ENCODE data around the gene ELOVL6. TPM values are rescaled to one million over a fixed set of nuclear protein-coding genes. Genes with fewer than 3 reads are reported as not detected.

ELOVL6 gene
- total and polyA plus RNA-seq, 3 donors from 2014 or later = 1.3 to 3.5 (median 1.5) TPM

DNA sequence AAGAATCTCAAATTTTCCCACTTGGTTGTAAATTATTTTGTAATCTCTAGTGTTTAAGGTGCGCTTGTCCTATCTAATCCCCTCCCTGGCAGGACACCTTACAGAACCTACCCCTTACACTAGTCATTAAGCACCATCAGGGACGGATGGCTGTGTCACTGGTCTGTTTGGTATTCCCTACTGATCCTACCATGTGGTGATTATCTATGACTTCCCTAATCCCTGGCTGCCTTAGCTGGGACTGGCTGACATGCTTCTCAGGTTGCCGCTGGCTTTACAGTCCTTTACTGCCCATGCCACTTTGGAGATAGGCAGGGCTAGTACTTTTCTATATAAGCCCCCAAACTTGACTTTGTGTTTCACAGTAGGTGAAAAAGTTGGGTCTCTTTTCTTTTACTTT lies 58.6 kb downstream of the ELOVL6 start:
- Histone ChIP-seq H3K36me3 (ENCODE audit: low read depth, missing control alignments) (no peaks in the 10 kb centered on the region), H3K9me3 (no peaks in the 10 kb centered on the region), H3K27me3 (no peaks in the 10 kb centered on the region), H3K4me1 (no peaks in the 10 kb centered on the region), H3K27ac (no peak overlapping the region), H3K4me3 (no peak overlapping the region)
- WGBS, 2 donors = 88 to 98% methylated on average over 3 of the region's 3 CpGs
- intact Hi-C loops (cut with DNase I; ENCODE audit: low total_unique reads) = no loop called here
- no peak for DNase-seq
- no peak for TF ChIP-seq CTCF (IDR thresholded peaks at IDR 0.05)
- no peak for TF ChIP-seq POLR2A (IDR thresholded peaks at IDR 0.05)

GRCh38 chr4:110139111-110139510 lies 59.3 kb downstream of the ELOVL6 start:
- no peaks in the 10 kb centered on the region for H3K4me1 ChIP-seq
- no peak overlapping the region for H3K4me3 ChIP-seq
- intact Hi-C loops (cut with DNase I; ENCODE audit: low total_unique reads) = no loop called here
- H3K36me3 ChIP-seq (ENCODE audit: low read depth, missing control alignments) = no peaks in the 10 kb centered on the region
- TF ChIP-seq POLR2A (IDR thresholded peaks at IDR 0.05) (no peak), CTCF (IDR thresholded peaks at IDR 0.05) (no peak)
- no peak overlapping the region for H3K27ac ChIP-seq
- no peak for DNase-seq
- no peaks in the 10 kb centered on the region for H3K9me3 ChIP-seq
- WGBS, 2 donors = 29 to 33% methylated on average over 3 of the region's 3 CpGs
- no peaks in the 10 kb centered on the region for H3K27me3 ChIP-seq

DNA sequence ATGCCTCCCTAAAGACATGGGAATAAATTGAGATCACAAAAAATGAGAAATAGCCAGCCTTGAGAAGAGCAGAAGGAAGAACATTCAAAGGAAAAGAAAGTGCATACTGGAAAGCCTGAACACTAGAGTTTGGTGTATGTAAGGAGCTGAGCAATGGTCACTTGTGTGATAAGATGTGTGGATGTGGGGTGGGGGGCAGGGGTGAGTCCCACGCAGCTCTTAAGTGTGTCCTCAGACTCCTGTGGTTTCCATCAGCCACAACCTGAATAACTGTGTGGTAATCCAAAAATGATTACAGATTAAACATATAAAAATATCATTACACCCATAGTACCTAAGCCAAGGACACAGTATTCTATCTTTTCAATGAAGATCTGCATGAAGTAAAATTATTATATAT lies 59.9 kb downstream of the ELOVL6 start:
- Histone ChIP-seq H3K4me3 (no peak overlapping the region), H3K36me3 (ENCODE audit: low read depth, missing control alignments) (no peaks in the 10 kb centered on the region), H3K9me3 (no peaks in the 10 kb centered on the region), H3K4me1 (no peaks in the 10 kb centered on the region), H3K27ac (no peak overlapping the region), H3K27me3 (no peaks in the 10 kb centered on the region)
- TF ChIP-seq CTCF (IDR thresholded peaks at IDR 0.05) = no peak
- TF ChIP-seq POLR2A (IDR thresholded peaks at IDR 0.05) = no peak
- DNase-seq = no peak
- WGBS, 2 donors = 68 to 76% methylated on average over 1 of the region's 1 CpG
- intact Hi-C loops (cut with DNase I; ENCODE audit: low total_unique reads) = no loop called here

- DNase-seq = no peak
- H3K4me1 ChIP-seq = no peaks in the 10 kb centered on the region
- H3K9me3 ChIP-seq = no peaks in the 10 kb centered on the region
- no peak overlapping the region for H3K27ac ChIP-seq
- intact Hi-C loops (cut with DNase I; ENCODE audit: low total_unique reads) = no loop called here
- TF ChIP-seq POLR2A (IDR thresholded peaks at IDR 0.05) = no peak
- no peak for TF ChIP-seq CTCF (IDR thresholded peaks at IDR 0.05)
- 60 to 75% methylated on average over 1 of the region's 1 CpG for WGBS, 2 donors
- no peak overlapping the region for H3K4me3 ChIP-seq
- H3K36me3 ChIP-seq (ENCODE audit: low read depth, missing control alignments) = no peaks in the 10 kb centered on the region
- no peaks in the 10 kb centered on the region for H3K27me3 ChIP-seq
Observed at GRCh38 chr4:110137829-110138228, 60.6 kb downstream of the ELOVL6 start.

GRCh38 chr4:110135523-110135922 lies 62.9 kb downstream of the ELOVL6 start:
- DNase-seq = no peak

More at GRCh38 chr4:110135523-110135922, 62.9 kb downstream of the ELOVL6 start:
- intact Hi-C loops (cut with DNase I; ENCODE audit: low total_unique reads) = no loop called here
- TF ChIP-seq POLR2A (IDR thresholded peaks at IDR 0.05) = no peak
- TF ChIP-seq CTCF (IDR thresholded peaks at IDR 0.05) = no peak
- H3K9me3 ChIP-seq = no peaks in the 10 kb centered on the region
- H3K4me3 ChIP-seq = no peak overlapping the region
- no peaks in the 10 kb centered on the region for H3K36me3 ChIP-seq (ENCODE audit: low read depth, missing control alignments)
- no peaks in the 10 kb centered on the region for H3K27me3 ChIP-seq
- no peaks in the 10 kb centered on the region for H3K4me1 ChIP-seq
- no peak overlapping the region for H3K27ac ChIP-seq
- WGBS, 2 donors = 82 to 91% methylated on average over 1 of the region's 1 CpG

All from testis (tissue), 3 donors.